LNCaP clone FGC (cell line): Measurements from ENCODE around the gene TMEM179.

Experiments
- DNase-seq: peaks from one replicate; pipeline ENCODE4 v3.0.0-alpha.2; 2011; ENCODE audit warnings: low read depth
- H3K4me3 ChIP-seq: 2 replicates; pipeline ENCODE4 v1.5.1; 2011; ENCODE audit warnings: mild to moderate bottlenecking, low read depth, low read length, control low read depth
- TF ChIP-seq, protein P1 (sequence below): IDR thresholded peaks from 2 replicates; pipeline ENCODE4 v1.5.1; 2012; ENCODE audit warnings: mild to moderate bottlenecking; ENCODE audit not compliant: control insufficient read depth, insufficient read depth; ENCODE audit errors: extremely low read depth

Gene TMEM179

DNA sequence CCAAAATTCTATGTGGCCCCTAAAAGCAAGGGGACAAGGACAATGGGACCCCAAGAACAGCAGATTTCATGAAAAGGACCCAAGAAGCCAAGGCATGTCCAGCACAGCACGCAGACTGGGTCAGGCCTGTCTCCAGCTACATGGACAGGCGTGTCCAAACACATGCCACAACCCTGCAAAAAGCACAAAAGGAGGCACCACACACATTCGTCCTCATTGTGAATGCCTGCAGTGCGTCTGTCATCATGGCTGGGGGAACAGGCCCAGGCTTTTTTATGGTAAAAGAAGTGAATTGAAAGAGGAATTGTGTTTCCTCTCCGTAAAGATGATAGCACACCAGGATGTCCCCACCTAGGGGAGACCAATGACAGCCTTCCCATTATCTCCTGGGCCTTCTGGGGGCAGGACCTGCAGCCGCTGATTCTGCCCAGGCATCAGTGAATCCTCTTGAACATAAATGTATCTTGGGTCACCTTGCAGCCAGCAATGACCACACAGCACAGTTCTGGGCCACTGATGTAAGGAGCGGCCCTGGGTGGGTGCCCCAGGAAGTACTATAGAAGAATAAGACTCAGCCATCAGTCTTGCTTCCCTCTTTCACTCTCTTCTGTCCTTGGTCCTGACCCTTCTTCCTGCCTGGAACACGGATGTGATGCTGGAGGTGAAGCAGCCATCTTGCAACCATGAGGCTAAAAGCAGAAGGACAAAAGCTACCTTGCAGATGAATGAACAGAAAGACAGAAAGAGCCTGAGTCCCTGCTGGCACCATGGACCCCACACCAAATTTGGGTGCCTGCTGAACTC lies 54.8 kb downstream of the TMEM179 start:
- TF ChIP-seq, protein P1, sequence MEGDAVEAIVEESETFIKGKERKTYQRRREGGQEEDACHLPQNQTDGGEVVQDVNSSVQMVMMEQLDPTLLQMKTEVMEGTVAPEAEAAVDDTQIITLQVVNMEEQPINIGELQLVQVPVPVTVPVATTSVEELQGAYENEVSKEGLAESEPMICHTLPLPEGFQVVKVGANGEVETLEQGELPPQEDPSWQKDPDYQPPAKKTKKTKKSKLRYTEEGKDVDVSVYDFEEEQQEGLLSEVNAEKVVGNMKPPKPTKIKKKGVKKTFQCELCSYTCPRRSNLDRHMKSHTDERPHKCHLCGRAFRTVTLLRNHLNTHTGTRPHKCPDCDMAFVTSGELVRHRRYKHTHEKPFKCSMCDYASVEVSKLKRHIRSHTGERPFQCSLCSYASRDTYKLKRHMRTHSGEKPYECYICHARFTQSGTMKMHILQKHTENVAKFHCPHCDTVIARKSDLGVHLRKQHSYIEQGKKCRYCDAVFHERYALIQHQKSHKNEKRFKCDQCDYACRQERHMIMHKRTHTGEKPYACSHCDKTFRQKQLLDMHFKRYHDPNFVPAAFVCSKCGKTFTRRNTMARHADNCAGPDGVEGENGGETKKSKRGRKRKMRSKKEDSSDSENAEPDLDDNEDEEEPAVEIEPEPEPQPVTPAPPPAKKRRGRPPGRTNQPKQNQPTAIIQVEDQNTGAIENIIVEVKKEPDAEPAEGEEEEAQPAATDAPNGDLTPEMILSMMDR, result no peak
- no peak for DNase-seq
- H3K4me3 ChIP-seq, result no peak overlapping the region

DNA sequence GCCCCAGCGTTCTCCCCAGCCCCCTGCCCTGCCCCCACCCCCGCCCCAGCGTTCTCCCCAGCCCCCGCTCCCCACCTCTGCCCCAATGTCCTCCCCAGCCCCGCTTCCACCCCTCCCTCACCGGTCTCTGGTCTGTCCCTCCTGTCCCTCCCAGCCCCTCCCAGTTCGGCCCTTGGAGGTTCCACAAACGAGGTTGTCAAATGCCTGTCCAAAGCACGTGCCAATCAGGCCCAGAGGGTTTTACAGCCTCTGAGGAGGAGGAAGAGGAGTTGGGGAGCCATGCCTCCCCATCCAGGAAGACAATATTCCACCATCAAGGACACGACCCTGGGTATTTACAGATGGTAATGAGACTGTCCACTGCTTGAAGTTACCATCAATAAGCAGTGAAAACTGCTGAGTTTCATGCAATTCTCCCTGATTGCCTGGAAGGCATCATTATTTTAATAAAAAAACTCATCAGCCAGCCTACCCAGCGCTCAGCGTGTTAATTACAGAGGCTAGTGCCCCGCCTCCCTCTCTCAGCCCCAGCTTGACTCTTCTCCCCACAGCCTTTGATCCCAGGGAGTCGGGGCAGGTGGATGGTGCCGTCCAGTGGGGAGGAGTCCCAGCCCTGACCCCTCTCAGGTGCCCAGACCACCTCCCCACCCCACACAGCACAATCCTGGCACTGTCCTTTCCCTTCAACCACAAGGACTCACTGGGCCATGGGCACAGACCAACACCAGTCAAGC lies 55.6 kb downstream of the TMEM179 start:
- DNase-seq, result no peak
- H3K4me3 ChIP-seq, result no peak overlapping the region
- TF ChIP-seq, protein P1, result no peak

DNA sequence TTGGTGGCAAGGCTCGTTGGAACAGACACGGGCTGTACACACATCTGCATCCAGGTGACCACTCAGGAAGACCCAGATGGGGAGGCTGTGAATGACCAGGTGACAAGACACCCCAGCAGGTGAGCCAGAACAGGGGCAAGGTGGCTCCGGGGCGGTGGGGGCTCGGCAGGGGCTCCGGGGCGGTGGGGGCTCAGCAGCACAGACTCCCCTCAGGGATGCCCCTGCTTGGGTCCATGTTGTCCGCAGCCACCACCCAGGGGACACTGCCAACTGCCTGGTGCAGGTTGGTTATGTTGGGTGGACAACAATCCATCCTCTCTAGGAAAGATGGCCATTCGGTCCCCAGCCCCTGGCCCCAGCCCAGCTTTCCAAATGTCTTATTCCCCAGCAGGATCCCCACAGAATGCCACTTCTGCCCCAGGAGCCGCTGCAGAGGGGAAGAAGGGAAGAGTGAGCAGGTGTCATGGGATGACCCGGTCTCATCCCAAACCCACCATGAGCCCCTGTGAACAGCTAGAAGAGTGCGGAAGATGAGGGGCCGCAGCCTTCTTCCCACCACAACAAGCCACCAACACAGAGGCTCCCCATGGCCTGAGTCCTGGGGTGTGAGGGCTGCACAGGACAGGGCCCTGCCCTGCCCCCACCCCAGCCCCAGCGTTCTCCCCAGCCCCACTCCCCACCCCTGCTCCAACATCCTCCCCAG lies 56.4 kb downstream of the TMEM179 start:
- TF ChIP-seq, protein P1, result no peak
- DNase-seq, result no peak
- H3K4me3 ChIP-seq, result no peak overlapping the region

DNA sequence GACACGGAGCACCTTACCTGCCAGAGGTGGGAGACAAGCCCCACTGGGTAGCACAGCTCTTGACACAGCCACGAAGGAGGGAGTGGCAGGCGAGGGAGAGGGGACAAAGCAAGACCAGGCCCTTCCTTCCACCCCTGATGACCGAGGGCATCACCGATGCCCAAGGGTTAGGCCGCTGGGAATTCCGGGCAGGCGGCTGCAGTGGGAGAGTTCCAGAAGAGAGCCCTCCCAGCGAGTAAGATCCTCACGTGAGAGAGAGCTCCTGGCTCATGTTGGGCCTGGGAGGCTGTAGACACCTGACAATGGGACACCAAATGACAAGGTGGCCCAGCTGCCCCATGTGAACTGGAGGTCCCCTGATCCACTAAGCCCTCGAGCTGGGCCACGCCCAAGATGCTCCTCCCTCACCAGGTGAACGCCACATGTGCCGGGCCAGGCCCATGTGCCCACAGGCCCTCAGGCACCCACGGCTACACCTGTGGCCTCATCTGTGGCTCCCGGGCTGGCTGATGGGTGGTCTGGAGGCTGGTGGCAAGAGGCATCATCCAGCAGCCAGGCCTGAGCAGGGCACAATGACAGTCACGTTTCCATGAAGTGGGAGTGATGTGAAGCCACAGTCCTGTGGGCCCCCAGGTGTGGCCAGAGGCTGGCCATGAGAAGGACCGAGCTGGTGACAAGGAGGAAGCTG lies 57.1 kb downstream of the TMEM179 start:
- TF ChIP-seq, protein P1, result no peak
- H3K4me3 ChIP-seq, result no peak overlapping the region
- no peak for DNase-seq

DNA sequence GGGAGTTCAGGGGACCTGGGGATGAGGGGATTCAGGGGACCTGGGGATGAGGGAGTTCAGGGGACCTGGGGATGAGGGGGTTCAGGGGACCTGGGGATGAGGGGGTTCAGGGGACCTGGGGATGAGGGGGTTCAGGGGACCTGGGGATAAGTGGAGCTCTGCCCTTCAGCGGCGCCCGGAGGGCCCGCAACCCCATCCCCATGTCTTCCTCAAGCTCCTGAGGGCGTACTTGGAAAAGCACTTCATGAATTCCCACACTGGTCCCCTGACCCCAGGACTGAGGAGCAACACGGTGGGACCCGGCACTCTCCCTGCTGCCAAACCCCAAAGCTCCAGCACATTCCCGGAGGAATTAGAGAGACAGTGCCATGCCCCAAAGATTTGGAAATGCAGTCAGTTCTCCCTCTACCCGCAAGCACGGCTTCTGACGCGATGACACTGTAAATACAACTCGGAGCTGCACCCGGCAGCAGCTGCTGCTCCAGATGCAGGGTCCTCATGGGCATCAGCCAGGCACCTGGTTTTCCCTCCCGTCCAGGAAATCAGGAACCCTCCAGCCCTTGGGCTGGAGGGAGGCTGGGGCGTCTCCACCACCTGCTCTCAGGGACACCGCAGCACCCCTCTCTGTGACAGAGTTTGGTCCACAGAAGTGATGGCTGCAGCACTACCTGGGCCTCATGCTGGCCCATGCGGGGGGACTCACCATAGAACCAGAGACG lies 57.8 kb downstream of the TMEM179 start:
- TF ChIP-seq, protein P1, result no peak
- no peak overlapping the region for H3K4me3 ChIP-seq
- DNase-seq, result no peak

DNA sequence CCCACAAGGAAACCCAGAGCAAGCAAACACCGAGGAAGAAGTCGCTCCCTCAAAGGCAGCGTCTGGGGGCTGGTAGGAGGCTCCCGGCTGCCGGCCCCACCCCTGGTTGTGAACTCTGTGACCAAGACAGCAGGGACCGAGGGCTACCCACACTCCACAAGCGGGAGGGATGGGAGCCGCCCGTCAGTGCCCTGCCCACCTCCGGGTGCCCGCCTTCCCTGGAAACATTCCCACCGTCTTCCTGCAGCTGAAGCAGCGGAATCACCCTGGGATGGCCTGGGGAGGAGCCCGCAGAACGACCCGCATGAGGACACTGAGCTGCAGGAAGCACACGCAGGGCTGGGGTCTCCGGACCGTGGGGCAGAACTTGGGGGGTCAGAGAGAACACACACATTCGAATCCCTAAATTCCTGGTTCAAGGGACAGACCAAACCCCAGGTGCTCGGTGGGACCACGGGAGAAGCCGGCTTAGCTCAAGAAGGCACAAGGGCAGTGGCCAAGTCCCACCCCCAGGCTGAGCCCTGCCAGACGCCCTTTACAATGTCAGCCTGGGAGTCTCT lies 58.5 kb downstream of the TMEM179 start:
- TF ChIP-seq, protein P1, result no peak
- no peak for DNase-seq
- no peak overlapping the region for H3K4me3 ChIP-seq
